ENCODE measurements around the gene FHOD3.

GRCh38 chr18:36650266-36650665 lies 352.8 kb downstream of the FHOD3 start:
- TF ChIP-seq CTCF (IDR thresholded peaks at IDR 0.05) (no peak), POLR2A (IDR thresholded peaks at IDR 0.05) (no peak)

Measured in uterus (tissue), 2 donors.